Breast epithelium (tissue), 3 donors: Measurements from ENCODE around the gene TMEM212.
A peak's percentile ranks its signal among the peaks of the same experiment; 100 is the strongest.

Experiments
- CTCF ChIP-seq, 3 donors: fragments of 450-650 bp; IDR thresholded peaks; one replicate each; pipeline ENCODE4 v1.5.1; 2016 to 2017; ENCODE audit warnings: antibody characterized with exemption in 3 of 3, mild to moderate bottlenecking in 3 of 3, moderate library complexity in 3 of 3
- POLR2A ChIP-seq: fragments of 450-650 bp; IDR thresholded peaks from one replicate; pipeline ENCODE4 v1.6.1; 2016; ENCODE audit warnings: antibody characterized with exemption, mild to moderate bottlenecking, moderate library complexity
- POLR2AphosphoS5 ChIP-seq, 3 donors: sonication (generic); formaldehyde crosslinking; IDR thresholded peaks; one replicate each; pipeline ENCODE4 v1.6.1; 2017; ENCODE audit warnings: antibody characterized with exemption in 3 of 3

GRCh38 chr3:171801738-171802589, 41.2 kb upstream of the TMEM212 start:
- TF ChIP-seq CTCF (IDR thresholded peaks at IDR 0.05) (no peak), POLR2A (no peak), POLR2AphosphoS5 (IDR thresholded peaks at IDR 0.05) (peak in 1 of 3 donors; percentile 12)
